GM19438 (cell line): ENCODE data around the gene ZFR2.
"Not testable (repeated sequence)": the region's sequence is repeated elsewhere in the genome, so short reads cannot be mapped to it uniquely, and the experiment has no call there.

ENCODE experiments used
- ATAC-seq: cut with Tn5 transposase; IDR thresholded peaks from one replicate; pipeline ENCODE4 v1.9.1; 2021; ENCODE audit warnings: low read depth; ENCODE audit not compliant: unreplicated experiment

The ZFR2 gene

GRCh38 chr19:3879656-3880055, 10.8 kb upstream of the ZFR2 start:
- ATAC-seq, result no peak

GRCh38 chr19:3874695-3875094, 5.9 kb upstream of the ZFR2 start:
- ATAC-seq, result not testable (repeated sequence)

- no peak for ATAC-seq
These were observed 4.3 kb upstream of the ZFR2 start for GRCh38 chr19:3873151-3873550.

- no peak for ATAC-seq
These were observed 668 bp downstream of the ZFR2 start for GRCh38 chr19:3867971-3868769.

- ATAC-seq, result no peak
These were observed 1.8 kb downstream of the ZFR2 start for GRCh38 chr19:3866910-3867638.

GRCh38 chr19:3863648-3864047, 5.2 kb downstream of the ZFR2 start:
- ATAC-seq, result no peak

GRCh38 chr19:3862826-3863500, 5.9 kb downstream of the ZFR2 start:
- ATAC-seq, result no peak

- no peak for ATAC-seq
These were observed 8.3 kb downstream of the ZFR2 start for GRCh38 chr19:3860499-3860898.

- ATAC-seq, result no peak
These were observed 11.3 kb downstream of the ZFR2 start for GRCh38 chr19:3857449-3858003.

GRCh38 chr19:3855320-3855719, 13.5 kb downstream of the ZFR2 start:
- no peak for ATAC-seq

GRCh38 chr19:3852614-3853254, 16.1 kb downstream of the ZFR2 start:
- no peak for ATAC-seq

- ATAC-seq, result no peak
These were observed 16.7 kb downstream of the ZFR2 start for GRCh38 chr19:3852177-3852511.

GRCh38 chr19:3851254-3852176, 17.3 kb downstream of the ZFR2 start:
- no peak for ATAC-seq

- ATAC-seq, result no peak
These were observed 18.4 kb downstream of the ZFR2 start for GRCh38 chr19:3850320-3850972.

- no peak for ATAC-seq
These were observed 19.1 kb downstream of the ZFR2 start for GRCh38 chr19:3849787-3850186.

- no peak for ATAC-seq
These were observed 19.7 kb downstream of the ZFR2 start for GRCh38 chr19:3849092-3849491.

- ATAC-seq, result no peak
These were observed 24.2 kb downstream of the ZFR2 start for GRCh38 chr19:3844596-3844995.

- no peak for ATAC-seq
These were observed 25.9 kb downstream of the ZFR2 start for GRCh38 chr19:3842948-3843347.

GRCh38 chr19:3840804-3841203, 28.0 kb downstream of the ZFR2 start:
- ATAC-seq, result no peak
